A673 (cell line): ENCODE results near the gene MRM1. TPM values are rescaled to one million over a fixed set of nuclear protein-coding genes. Genes with fewer than 3 reads are reported as not detected.

Experiments
- BruUV-seq: library from RNA; stranded (reverse); fragments of 400-500 nt; replicated peaks from 2 replicates; lab custom pipeline; 2021; lab: Mats Ljungman, UMichigan
- CTCF ChIA-PET: fragments of 300-600 bp; sonication (Branson Sonifier 250); formaldehyde crosslinking; loops from one replicate; lab custom pipeline; 2022; ENCODE audit warnings: antibody characterized with exemption; lab: Charles Lee
- POLR2A ChIA-PET: fragments of 300-600 bp; sonication (Branson Sonifier 250); formaldehyde crosslinking; loops from one replicate; lab custom pipeline; 2022; ENCODE audit warnings: antibody characterized with exemption; ENCODE audit not compliant: low non-redundant PET; lab: Charles Lee
- DNase-seq: peaks from one replicate; pipeline ENCODE4 v3.0.0-alpha.2; 2015; ENCODE audit warnings: low spot score
- H3K27ac ChIP-seq: fragments of 200-600 bp; sonication (generic); 2 replicates; pipeline ENCODE4 v1.5.1; 2016; ENCODE audit warnings: mixed run types, low read depth, mild to moderate bottlenecking, mixed read lengths, antibody characterized with exemption, low read length; ENCODE audit not compliant: poor library complexity, severe bottlenecking
- H3K27me3 ChIP-seq: fragments of 200-600 bp; sonication (generic); replicated peaks from 2 replicates; pipeline ENCODE4 v1.6.1; 2017; ENCODE audit warnings: mixed run types, low read depth, mild to moderate bottlenecking, mixed read lengths, antibody characterized with exemption, low read length; ENCODE audit not compliant: insufficient read depth, poor library complexity
- H3K36me3 ChIP-seq: fragments of 200-600 bp; sonication (generic); 2 replicates; pipeline ENCODE4 v1.6.1; 2016; ENCODE audit warnings: mixed run types, mild to moderate bottlenecking, mixed read lengths, antibody characterized with exemption, low read length; ENCODE audit not compliant: insufficient read depth, poor library complexity, severe bottlenecking
- H3K4me1 ChIP-seq: fragments of 200-600 bp; sonication (generic); 2 replicates; pipeline ENCODE4 v1.6.1; 2017; ENCODE audit warnings: mixed run types, mild to moderate bottlenecking, mixed read lengths, antibody characterized with exemption, low read length; ENCODE audit not compliant: insufficient read depth, poor library complexity, severe bottlenecking
- H3K4me3 ChIP-seq: fragments of 200-600 bp; sonication (generic); 2 replicates; pipeline ENCODE4 v1.5.1; 2016; ENCODE audit warnings: low read depth, mixed run types, mild to moderate bottlenecking, mixed read lengths, low read length; ENCODE audit not compliant: poor library complexity, severe bottlenecking
- H3K9me3 ChIP-seq: fragments of 200-600 bp; sonication (generic); 2 replicates; pipeline ENCODE4 v1.6.1; 2016; ENCODE audit warnings: mixed run types, low read depth, mild to moderate bottlenecking, mixed read lengths, antibody characterized with exemption, low read length; ENCODE audit not compliant: poor library complexity, severe bottlenecking
- EZH2 ChIP-seq: fragments of 200-600 bp; sonication (generic); IDR thresholded peaks from 2 replicates; pipeline ENCODE4 v1.6.1; 2017; ENCODE audit warnings: borderline replicate concordance, low read depth, mild to moderate bottlenecking, mixed read lengths, antibody characterized with exemption, low read length; ENCODE audit not compliant: poor library complexity, severe bottlenecking
- intact Hi-C: fragments of 100-400 bp; cut with micrococcal nuclease; formaldehyde crosslinking; loops from one replicate; pipeline ENCODE4 v1.10.0; 2022; ENCODE audit not compliant: unreplicated experiment
- total RNA-seq: library from RNA; stranded (reverse); gene quantifications from 2 replicates; pipeline ENCODE4 v1.2.3, GENCODE V29; 2021
- TF ChIP-seq, protein P1 (sequence below): fragments of 300-800, 200-600 bp; sonication (generic); conservative IDR thresholded peaks from 2 replicates; pipeline ENCODE4 v1.5.1; 2017; ENCODE audit warnings: low read depth, mild to moderate bottlenecking, antibody characterized with exemption, low read length, moderate library complexity, mixed read lengths

The MRM1 gene
- total RNA-seq, 1 experiment from 2014 or later: 6.5 TPM

DNA sequence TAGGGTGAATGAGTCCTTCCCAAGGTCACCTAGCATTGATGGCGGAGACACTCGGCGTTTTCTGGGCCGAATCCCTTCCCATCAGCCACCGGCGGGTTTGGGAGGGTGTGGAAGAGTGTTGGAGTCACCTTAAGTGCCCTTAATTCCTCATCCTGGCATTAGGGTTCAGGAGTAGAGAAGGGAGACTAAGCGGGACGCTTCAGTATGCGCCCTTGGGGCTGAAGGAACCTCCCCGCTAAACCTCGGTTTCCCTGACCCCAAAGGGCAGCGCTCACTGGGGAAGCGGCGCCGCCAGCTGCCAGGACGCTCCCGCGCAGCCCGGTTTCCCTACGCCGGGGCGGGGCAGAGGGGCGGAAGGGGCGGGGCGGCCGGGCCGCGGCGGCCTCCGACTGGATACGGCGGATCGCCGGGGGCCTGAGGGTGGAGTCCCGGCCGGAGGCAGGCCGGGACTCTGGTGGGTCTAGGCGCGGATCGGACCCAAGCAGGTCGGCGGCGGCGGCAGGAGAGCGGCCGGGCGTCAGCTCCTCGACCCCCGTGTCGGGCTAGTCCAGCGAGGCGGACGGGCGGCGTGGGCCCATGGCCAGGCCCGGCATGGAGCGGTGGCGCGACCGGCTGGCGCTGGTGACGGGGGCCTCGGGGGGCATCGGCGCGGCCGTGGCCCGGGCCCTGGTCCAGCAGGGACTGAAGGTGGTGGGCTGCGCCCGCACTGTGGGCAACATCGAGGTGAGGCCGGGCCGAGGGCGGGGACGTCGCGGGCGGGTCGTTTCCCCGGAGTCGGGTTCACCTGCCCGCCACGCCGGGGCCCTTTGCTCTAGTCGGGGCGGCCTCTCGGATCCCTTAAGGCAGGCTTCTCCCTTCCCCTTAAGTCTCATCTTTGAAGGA lies 9.7 kb upstream of the MRM1 start, which contains the start of gene DHRS11:
Gene DHRS11, plus strand, starts transcription at position 446 of the 882 bp plus-strand sequence. Its CDS starts 131 bp downstream, at position 577.
- Histone ChIP-seq H3K27me3 (no peaks in the 10 kb centered on the region), H3K4me3 (peak within 1 kb of the TSS; percentile 69), H3K9me3 (no peaks in the 10 kb centered on the region), H3K4me1 (no peaks in the 10 kb centered on the region), H3K27ac (peak within 1 kb of the TSS; percentile 54), H3K36me3 (peaks cover 4% of the 10 kb centered on the region)
- ChIA-PET CTCF (no interaction called here), POLR2A (no interaction called here)
- DNase-seq: peak; percentile 61
- TF ChIP-seq, protein P1, sequence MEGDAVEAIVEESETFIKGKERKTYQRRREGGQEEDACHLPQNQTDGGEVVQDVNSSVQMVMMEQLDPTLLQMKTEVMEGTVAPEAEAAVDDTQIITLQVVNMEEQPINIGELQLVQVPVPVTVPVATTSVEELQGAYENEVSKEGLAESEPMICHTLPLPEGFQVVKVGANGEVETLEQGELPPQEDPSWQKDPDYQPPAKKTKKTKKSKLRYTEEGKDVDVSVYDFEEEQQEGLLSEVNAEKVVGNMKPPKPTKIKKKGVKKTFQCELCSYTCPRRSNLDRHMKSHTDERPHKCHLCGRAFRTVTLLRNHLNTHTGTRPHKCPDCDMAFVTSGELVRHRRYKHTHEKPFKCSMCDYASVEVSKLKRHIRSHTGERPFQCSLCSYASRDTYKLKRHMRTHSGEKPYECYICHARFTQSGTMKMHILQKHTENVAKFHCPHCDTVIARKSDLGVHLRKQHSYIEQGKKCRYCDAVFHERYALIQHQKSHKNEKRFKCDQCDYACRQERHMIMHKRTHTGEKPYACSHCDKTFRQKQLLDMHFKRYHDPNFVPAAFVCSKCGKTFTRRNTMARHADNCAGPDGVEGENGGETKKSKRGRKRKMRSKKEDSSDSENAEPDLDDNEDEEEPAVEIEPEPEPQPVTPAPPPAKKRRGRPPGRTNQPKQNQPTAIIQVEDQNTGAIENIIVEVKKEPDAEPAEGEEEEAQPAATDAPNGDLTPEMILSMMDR: no peak
- TF ChIP-seq EZH2: no peak
- BruUV-seq: no TSS peak
- intact Hi-C loops: no loop called here

DNA sequence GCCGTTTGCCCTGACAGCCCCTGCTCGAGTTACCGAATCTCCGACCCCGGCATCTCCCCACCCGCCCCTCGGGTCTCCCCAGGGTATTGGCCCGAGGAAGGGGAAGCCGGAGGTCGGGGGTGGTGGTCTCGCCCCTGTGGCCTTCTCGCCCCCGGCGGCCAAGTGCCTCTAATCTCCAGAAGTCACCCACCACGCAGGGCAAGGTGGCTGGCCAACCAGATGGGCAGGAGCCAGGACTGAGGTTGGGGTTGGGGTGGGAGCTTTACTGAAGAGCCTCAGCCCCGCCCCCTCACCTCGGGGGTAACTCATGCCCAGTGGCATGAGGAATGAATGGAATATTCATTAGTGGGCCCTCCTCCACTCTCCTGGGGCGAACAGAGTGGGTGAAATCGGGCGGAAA lies 9.1 kb upstream of the MRM1 start:
- no peaks in the 10 kb centered on the region for H3K4me1 ChIP-seq
- intact Hi-C loops: no loop called here
- no TSS peak for BruUV-seq
- H3K36me3 ChIP-seq: no peaks in the 10 kb centered on the region
- DNase-seq: peak; percentile 4
- no peak overlapping the region for H3K27ac ChIP-seq
- H3K27me3 ChIP-seq: no peaks in the 10 kb centered on the region
- no peak for TF ChIP-seq EZH2
- TF ChIP-seq, protein P1: no peak
- peak overlapping the region; percentile 69 for H3K4me3 ChIP-seq
- H3K9me3 ChIP-seq: no peaks in the 10 kb centered on the region
- POLR2A ChIA-PET: no interaction called here
- CTCF ChIA-PET: no interaction called here

DNA sequence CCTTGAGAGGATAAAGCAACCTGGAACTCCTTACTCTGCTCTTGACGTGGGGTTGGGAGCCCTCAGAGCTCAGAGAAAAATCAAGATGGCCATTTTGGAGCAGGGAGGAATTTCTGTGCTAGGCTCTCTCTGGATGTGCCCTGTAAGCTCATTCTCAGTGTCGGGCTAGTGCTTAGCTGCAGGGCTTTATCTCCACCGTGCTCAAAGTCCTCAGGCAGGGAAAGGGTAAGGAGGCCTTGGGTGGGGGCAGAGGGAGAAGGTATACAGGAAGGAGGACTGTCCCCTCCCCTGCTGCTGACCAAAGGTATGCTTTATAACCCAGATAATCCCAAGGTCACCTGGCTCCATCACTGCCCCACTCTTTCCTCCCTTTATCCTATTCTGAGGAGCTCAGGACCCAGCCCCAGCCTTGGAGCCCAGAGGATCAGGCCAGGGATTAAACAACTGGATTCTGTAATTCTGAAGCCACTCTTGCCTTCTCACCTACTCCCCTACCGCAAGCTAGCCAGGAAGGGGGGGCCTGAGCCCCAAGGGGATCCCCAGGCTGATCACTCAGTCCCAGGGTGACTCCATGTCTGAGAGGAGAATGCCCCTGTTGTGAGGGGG lies 8.6 kb upstream of the MRM1 start:
- Histone ChIP-seq H3K36me3 (no peaks in the 10 kb centered on the region), H3K9me3 (no peaks in the 10 kb centered on the region), H3K4me3 (peak overlapping the region; percentile 69), H3K27me3 (no peaks in the 10 kb centered on the region), H3K4me1 (no peaks in the 10 kb centered on the region), H3K27ac (no peak overlapping the region)
- POLR2A ChIA-PET: no interaction called here
- no peak for DNase-seq
- CTCF ChIA-PET: no interaction called here
- intact Hi-C loops: no loop called here
- BruUV-seq: no TSS peak
- TF ChIP-seq, protein P1: no peak
- no peak for TF ChIP-seq EZH2
